ENCODE measurements around the gene MEX3B.
"Not testable (repeated sequence)": the region's sequence is repeated elsewhere in the genome, so short reads cannot be mapped to it uniquely, and the experiment has no call there.

Gene MEX3B

GRCh38 chr15:82020625-82021394, 25.0 kb downstream of the MEX3B start:
- DNase-seq (ENCODE audit: low read depth, low spot score): no peak
- H3K4me3 ChIP-seq (ENCODE audit: low read length): no peak overlapping the region

GRCh38 chr15:82018201-82018600, 27.6 kb downstream of the MEX3B start:
- no peak for DNase-seq (ENCODE audit: low read depth, low spot score)
- H3K4me3 ChIP-seq (ENCODE audit: low read length): no peak overlapping the region

- no peak for DNase-seq (ENCODE audit: low read depth, low spot score)
- H3K4me3 ChIP-seq (ENCODE audit: low read length): no peak overlapping the region
Observed at GRCh38 chr15:82017656-82018055, 28.2 kb downstream of the MEX3B start.

- H3K4me3 ChIP-seq (ENCODE audit: low read length): no peak overlapping the region
- no peak for DNase-seq (ENCODE audit: low read depth, low spot score)
Observed at GRCh38 chr15:82014989-82015388, 30.8 kb downstream of the MEX3B start.

- H3K4me3 ChIP-seq (ENCODE audit: low read length): no peak overlapping the region
- no peak for DNase-seq (ENCODE audit: low read depth, low spot score)
Observed at GRCh38 chr15:82012908-82013307, 32.9 kb downstream of the MEX3B start.

GRCh38 chr15:82005239-82005638, 40.6 kb downstream of the MEX3B start:
- DNase-seq (ENCODE audit: low read depth, low spot score): no peak
- no peak overlapping the region for H3K4me3 ChIP-seq (ENCODE audit: low read length)

- no peak for DNase-seq (ENCODE audit: low read depth, low spot score)
- no peak overlapping the region for H3K4me3 ChIP-seq (ENCODE audit: low read length)
Observed at GRCh38 chr15:82003916-82004315, 41.9 kb downstream of the MEX3B start.

GRCh38 chr15:81995081-81995480, 50.7 kb downstream of the MEX3B start:
- not testable (repeated sequence) for H3K4me3 ChIP-seq (ENCODE audit: low read length); DNase-seq (ENCODE audit: low read depth, low spot score)

- DNase-seq (ENCODE audit: low read depth, low spot score): no peak
- H3K4me3 ChIP-seq (ENCODE audit: low read length): no peak overlapping the region
Observed at GRCh38 chr15:81992523-81992922, 53.3 kb downstream of the MEX3B start.

Measured in Jurkat, Clone E6-1 (cell line).